PC-9 (cell line): ENCODE results near the gene IL1RAP. TPM values are rescaled to one million over a fixed set of nuclear protein-coding genes. Genes with fewer than 3 reads are reported as not detected.

Source experiments
- BruUV-seq: library from RNA; stranded (reverse); fragments of 400-500 nt; replicated peaks from 2 replicates; lab custom pipeline; 2021; lab: Mats Ljungman, UMichigan
- CTCF ChIA-PET: fragments of 300-600 bp; sonication (Branson Sonifier 250); formaldehyde crosslinking; loops from one replicate; lab custom pipeline; 2022; ENCODE audit warnings: antibody characterized with exemption; lab: Charles Lee
- POLR2A ChIA-PET: fragments of 300-600 bp; sonication (Branson Sonifier 250); formaldehyde crosslinking; loops from one replicate; lab custom pipeline; 2022; ENCODE audit warnings: antibody characterized with exemption; ENCODE audit not compliant: unreplicated experiment; lab: Charles Lee
- DNase-seq, 2 experiments: peaks; one replicate each; pipeline versions ENCODE4 v3.0.0 to v3.0.0-alpha.2; 2015 to 2022; ENCODE audit warnings: mixed read lengths in 1 of 2
- H2AFZ ChIP-seq: fragments of 200-600 bp; sonication (generic); 2 replicates; pipeline ENCODE4 v1.8.1; 2017; ENCODE audit warnings: antibody characterized with exemption
- H3F3A ChIP-seq: fragments of 200-600 bp; sonication (generic); 2 replicates; pipeline ENCODE4 v1.8.1; 2017; ENCODE audit warnings: antibody characterized with exemption, mild to moderate bottlenecking, low read depth; ENCODE audit not compliant: insufficient read depth
- H3K27ac ChIP-seq: fragments of 200-600 bp; sonication (generic); 2 replicates; pipeline ENCODE4 v1.6.1; 2016; ENCODE audit warnings: mixed run types
- H3K27me3 ChIP-seq: fragments of 200-600 bp; sonication (generic); 2 replicates; pipeline ENCODE4 v1.6.1; 2016; ENCODE audit warnings: low read depth, mixed run types; ENCODE audit not compliant: insufficient read depth
- H3K36me3 ChIP-seq: fragments of 200-600 bp; sonication (generic); 2 replicates; pipeline ENCODE4 v1.6.1; 2016; ENCODE audit warnings: low read depth, mixed run types
- H3K4me1 ChIP-seq: fragments of 200-600 bp; sonication (generic); replicated peaks from 2 replicates; pipeline ENCODE4 v1.6.1; 2016; ENCODE audit warnings: mixed run types; ENCODE audit not compliant: insufficient read depth
- H3K4me2 ChIP-seq: fragments of 200-600 bp; sonication (generic); 2 replicates; pipeline ENCODE4 v1.6.1; 2017; ENCODE audit warnings: mixed run types
- H3K4me3 ChIP-seq: fragments of 200-600 bp; sonication (generic); 2 replicates; pipeline ENCODE4 v1.6.1; 2016; ENCODE audit warnings: mixed run types
- H3K79me2 ChIP-seq: fragments of 200-600 bp; sonication (generic); 2 replicates; pipeline ENCODE4 v1.6.1; 2017; ENCODE audit warnings: low read depth, mixed run types
- H3K9me2 ChIP-seq: fragments of 200-600 bp; sonication (generic); 2 replicates; pipeline ENCODE4 v1.8.1; 2017; ENCODE audit warnings: mild to moderate bottlenecking; ENCODE audit not compliant: insufficient read depth
- H3K9me3 ChIP-seq: fragments of 200-600 bp; sonication (generic); 2 replicates; pipeline ENCODE4 v1.8.1; 2016; ENCODE audit warnings: low read depth; ENCODE audit not compliant: insufficient read depth
- H4K20me1 ChIP-seq: fragments of 200-600 bp; sonication (generic); 2 replicates; pipeline ENCODE4 v1.8.1; 2017; ENCODE audit not compliant: insufficient read depth
- EZH2 ChIP-seq: fragments of 200-600 bp; sonication (generic); IDR thresholded peaks from 2 replicates; pipeline ENCODE4 v1.8.0; 2017; ENCODE audit warnings: antibody characterized with exemption, low read depth
- intact Hi-C: fragments of 100-400 bp; cut with micrococcal nuclease; formaldehyde crosslinking; loops from one replicate; pipeline ENCODE4 v1.10.0; 2022; ENCODE audit not compliant: unreplicated experiment
- total RNA-seq: library from RNA; stranded (reverse); gene quantifications from 2 replicates; pipeline ENCODE4 v1.2.3, GENCODE V29; 2021
- TF ChIP-seq, protein P1 (sequence below): fragments of 200-600 bp; sonication (generic); conservative IDR thresholded peaks from 2 replicates; pipeline ENCODE4 v1.6.1; 2017; ENCODE audit warnings: mixed run types, antibody characterized with exemption, mild to moderate bottlenecking, moderate library complexity

Gene IL1RAP
- total RNA-seq, 1 experiment from 2014 or later = 13.3 TPM

DNA sequence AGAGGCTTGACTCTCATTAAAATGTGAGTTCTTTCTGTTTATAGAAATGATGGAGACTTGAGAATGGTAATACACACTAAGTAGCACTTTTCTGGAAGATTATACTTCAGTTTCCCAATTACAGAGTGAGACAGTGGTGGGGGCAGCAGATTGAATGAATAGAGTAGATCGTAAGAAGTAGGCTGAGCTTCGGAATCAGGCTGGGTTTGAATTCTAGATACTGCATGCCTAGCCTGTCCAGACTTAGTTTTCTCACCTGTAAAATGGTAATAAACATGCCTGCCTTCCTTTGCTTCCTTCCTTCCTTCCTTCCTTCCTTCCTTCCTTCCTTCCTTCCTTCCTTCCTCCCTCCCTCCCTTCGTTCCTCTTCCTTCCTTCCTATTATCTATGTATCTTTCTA is 8.1 kb downstream of the IL1RAP start:
- ChIA-PET CTCF (no interaction called here), POLR2A (no interaction called here)

GRCh38 chr3:190522621-190523222 is 8.8 kb downstream of the IL1RAP start:
- H3K4me1 ChIP-seq = peaks cover 3% of the 10 kb centered on the region
- H3K4me3 ChIP-seq = no peak overlapping the region
- intact Hi-C loops = no loop called here
- no peak for TF ChIP-seq EZH2
- no peaks in the 10 kb centered on the region for H3K27me3 ChIP-seq
- H3K9me3 ChIP-seq = no peaks in the 10 kb centered on the region
- BruUV-seq = no TSS peak
- no peak for DNase-seq
- no peak overlapping the region for H3K27ac ChIP-seq
- H3K36me3 ChIP-seq = no peaks in the 10 kb centered on the region
- H3K9me2 ChIP-seq = no peaks in the 10 kb centered on the region
- CTCF ChIA-PET = no interaction called here
- H3K79me2 ChIP-seq = no peaks in the 10 kb centered on the region
- POLR2A ChIA-PET = interaction anchor here (0.6 kb wide), 1 partner anchor 102 kb away, joined by 4 read pairs; no protein-coding TSS in a partner anchor
- no peak overlapping the region for H3K4me2 ChIP-seq
- H2AFZ ChIP-seq = no peak overlapping the region; the same call in 1 of the 2 replicates
- no peaks in the 10 kb centered on the region for H3F3A ChIP-seq
- no peaks in the 10 kb centered on the region for H4K20me1 ChIP-seq

More for the DNA sequence above, 8.1 kb downstream of the IL1RAP start:
- TF ChIP-seq, protein P1, sequence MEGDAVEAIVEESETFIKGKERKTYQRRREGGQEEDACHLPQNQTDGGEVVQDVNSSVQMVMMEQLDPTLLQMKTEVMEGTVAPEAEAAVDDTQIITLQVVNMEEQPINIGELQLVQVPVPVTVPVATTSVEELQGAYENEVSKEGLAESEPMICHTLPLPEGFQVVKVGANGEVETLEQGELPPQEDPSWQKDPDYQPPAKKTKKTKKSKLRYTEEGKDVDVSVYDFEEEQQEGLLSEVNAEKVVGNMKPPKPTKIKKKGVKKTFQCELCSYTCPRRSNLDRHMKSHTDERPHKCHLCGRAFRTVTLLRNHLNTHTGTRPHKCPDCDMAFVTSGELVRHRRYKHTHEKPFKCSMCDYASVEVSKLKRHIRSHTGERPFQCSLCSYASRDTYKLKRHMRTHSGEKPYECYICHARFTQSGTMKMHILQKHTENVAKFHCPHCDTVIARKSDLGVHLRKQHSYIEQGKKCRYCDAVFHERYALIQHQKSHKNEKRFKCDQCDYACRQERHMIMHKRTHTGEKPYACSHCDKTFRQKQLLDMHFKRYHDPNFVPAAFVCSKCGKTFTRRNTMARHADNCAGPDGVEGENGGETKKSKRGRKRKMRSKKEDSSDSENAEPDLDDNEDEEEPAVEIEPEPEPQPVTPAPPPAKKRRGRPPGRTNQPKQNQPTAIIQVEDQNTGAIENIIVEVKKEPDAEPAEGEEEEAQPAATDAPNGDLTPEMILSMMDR = no peak
- no peak for TF ChIP-seq EZH2
- Histone ChIP-seq H3K4me3 (no peak overlapping the region), H3F3A (peaks cover 6% of the 10 kb centered on the region; the same call in 1 of the 2 replicates), H2AFZ (no peak overlapping the region), H3K9me3 (no peaks in the 10 kb centered on the region), H3K4me2 (no peak overlapping the region), H3K4me1 (peaks cover 10% of the 10 kb centered on the region), H3K27me3 (no peaks in the 10 kb centered on the region), H3K27ac (no peak overlapping the region), H3K79me2 (no peaks in the 10 kb centered on the region), H3K36me3 (no peaks in the 10 kb centered on the region), H4K20me1 (no peaks in the 10 kb centered on the region), H3K9me2 (no peaks in the 10 kb centered on the region)
- BruUV-seq = no TSS peak
- intact Hi-C loops = no loop called here
- DNase-seq = no peak

- no peak for DNase-seq
- Histone ChIP-seq H3F3A (no peaks in the 10 kb centered on the region), H3K79me2 (no peaks in the 10 kb centered on the region), H3K9me2 (no peaks in the 10 kb centered on the region), H4K20me1 (no peaks in the 10 kb centered on the region), H3K27ac (no peak overlapping the region), H2AFZ (no peak overlapping the region), H3K27me3 (no peaks in the 10 kb centered on the region), H3K36me3 (no peaks in the 10 kb centered on the region), H3K4me1 (no peaks in the 10 kb centered on the region), H3K4me2 (no peak overlapping the region), H3K4me3 (no peak overlapping the region), H3K9me3 (no peaks in the 10 kb centered on the region)
- BruUV-seq = no TSS peak
- intact Hi-C loops = no loop called here
- ChIA-PET POLR2A (no interaction called here), CTCF (no interaction called here)
- TF ChIP-seq EZH2 = no peak
- TF ChIP-seq, protein P1 = no peak
Measured at GRCh38 chr3:190524942-190525341, 11.1 kb downstream of the IL1RAP start.
